Testis (tissue), 3 donors: ENCODE results near the gene DDC. TPM values are rescaled to one million over a fixed set of nuclear protein-coding genes. Genes with fewer than 3 reads are reported as not detected.

ENCODE experiments used
- DNase-seq: peaks from one replicate; pipeline ENCODE4 v3.0.0-alpha.2; 2019
- H3K27ac ChIP-seq, 2 donors: fragments of 200-600 bp; sonication (generic); one replicate each; pipeline ENCODE4 v1.5.1; 2019
- H3K27me3 ChIP-seq: fragments of 200-600 bp; sonication (generic); one replicate; pipeline ENCODE4 v1.5.1; 2019
- H3K36me3 ChIP-seq: fragments of 200-600 bp; sonication (generic); one replicate; pipeline ENCODE4 v1.5.1; 2017; ENCODE audit warnings: low read depth; ENCODE audit errors: missing control alignments
- H3K4me1 ChIP-seq: fragments of 200-600 bp; sonication (generic); one replicate; pipeline ENCODE4 v1.5.1; 2019
- H3K4me3 ChIP-seq, 2 donors: fragments of 200-600 bp; sonication (generic); one replicate each; pipeline ENCODE4 v1.5.1; 2017 to 2019
- H3K9me3 ChIP-seq: fragments of 200-600 bp; sonication (generic); one replicate; pipeline ENCODE4 v1.5.1; 2017
- CTCF ChIP-seq, 3 experiments: fragments of 450-650 bp in 2 of 3; fragments of 200-600 bp in 1 of 3; sonication (generic) in 1 of 3; IDR thresholded peaks; one replicate each; pipeline ENCODE4 v1.5.1; 2016 to 2019; ENCODE audit warnings: antibody characterized with exemption in 3 of 3, mild to moderate bottlenecking in 2 of 3, moderate library complexity in 1 of 3
- POLR2A ChIP-seq: fragments of 450-650 bp; IDR thresholded peaks from one replicate; pipeline ENCODE4 v1.6.1; 2017; ENCODE audit warnings: antibody characterized with exemption, mild to moderate bottlenecking, moderate library complexity
- WGBS, 2 donors: methylation state at CpG; one replicate each; pipeline ENCODE4 v1.1.5; 2018; 5-methylcytosine and 5-hydroxymethylcytosine counted together
- intact Hi-C: fragments of 100-400 bp; cut with DNase I; formaldehyde crosslinking; loops from one replicate; pipeline ENCODE4 v1.15.1; 2023; ENCODE audit warnings: low total_unique reads
- polyA plus RNA-seq: library from polyadenylated mRNA; stranded (reverse); fragments of 350-450 nt; fragmentation: Illumina TruSeq; extraction: RNeasy Lipid Tissue Mini Kit (QIAGEN cat#74804); gene quantifications from one replicate; pipeline ENCODE4 v1.2.3, GENCODE V29; 2014; ENCODE audit warnings: low read depth, low replicate concordance; ENCODE audit not compliant: insufficient read depth
- small RNA-seq, 2 donors: library from RNA; depleted of rRNA; stranded (forward); fragments of <200 nt; gene quantifications; one replicate each; pipeline ENCODE3, GENCODE V24; 2016
- total RNA-seq, 2 donors: library from RNA; depleted of rRNA; stranded (reverse); fragments of >200 nt; gene quantifications; one replicate each; pipeline ENCODE4 v1.2.3, GENCODE V29; 2016

Gene DDC
- total and polyA plus RNA-seq, 3 donors from 2014 or later: 1.2 to 4.1 (median 3.3) TPM

GRCh38 chr7:50413561-50413960 is 151.6 kb downstream of the DDC start:
- DNase-seq: no peak
- Histone ChIP-seq H3K4me1 (no peaks in the 10 kb centered on the region), H3K27me3 (no peaks in the 10 kb centered on the region), H3K4me3 (no peak overlapping the region), H3K36me3 (no peaks in the 10 kb centered on the region), H3K9me3 (no peaks in the 10 kb centered on the region), H3K27ac (no peak overlapping the region)
- TF ChIP-seq POLR2A: no peak
- no peak for TF ChIP-seq CTCF (IDR thresholded peaks at IDR 0.05)
- WGBS, 2 donors: 86 to 89% methylated on average over 7 of the region's 7 CpGs
- intact Hi-C loops: no loop called here

GRCh38 chr7:50412973-50413372 is 152.2 kb downstream of the DDC start:
- WGBS, 2 donors: 55 to 66% methylated on average over 4 of the region's 4 CpGs
- no peak for TF ChIP-seq POLR2A
- no peak for TF ChIP-seq CTCF (IDR thresholded peaks at IDR 0.05)
- Histone ChIP-seq H3K27ac (no peak overlapping the region), H3K4me1 (no peaks in the 10 kb centered on the region), H3K27me3 (no peaks in the 10 kb centered on the region), H3K36me3 (no peaks in the 10 kb centered on the region), H3K4me3 (no peak overlapping the region), H3K9me3 (no peaks in the 10 kb centered on the region)
- no peak for DNase-seq
- intact Hi-C loops: no loop called here

GRCh38 chr7:50411332-50411731 is 153.9 kb downstream of the DDC start:
- no peak for TF ChIP-seq CTCF (IDR thresholded peaks at IDR 0.05)
- no peak for TF ChIP-seq POLR2A
- DNase-seq: no peak
- H3K4me3 ChIP-seq: no peak overlapping the region
- no peak overlapping the region for H3K27ac ChIP-seq
- H3K9me3 ChIP-seq: no peaks in the 10 kb centered on the region
- WGBS, 2 donors: 83 to 86% methylated on average over 6 of the region's 6 CpGs
- no peaks in the 10 kb centered on the region for H3K27me3 ChIP-seq
- H3K4me1 ChIP-seq: no peaks in the 10 kb centered on the region
- no peaks in the 10 kb centered on the region for H3K36me3 ChIP-seq
- intact Hi-C loops: no loop called here

- Histone ChIP-seq H3K27ac (no peak overlapping the region), H3K4me1 (no peaks in the 10 kb centered on the region), H3K4me3 (no peak overlapping the region), H3K27me3 (no peaks in the 10 kb centered on the region), H3K36me3 (no peaks in the 10 kb centered on the region), H3K9me3 (no peaks in the 10 kb centered on the region)
- WGBS, 2 donors: 92 to 94% methylated on average over 17 of the region's 17 CpGs
- intact Hi-C loops: no loop called here
- no peak for TF ChIP-seq POLR2A
- no peak for TF ChIP-seq CTCF (IDR thresholded peaks at IDR 0.05)
- no peak for DNase-seq
Observed at GRCh38 chr7:50409856-50410745, 155.1 kb downstream of the DDC start.

Small RNAs within 50 kb of the gene (small RNA-seq; reads per million reads assigned to genes)
- gene RNU6-1091P: 0 reads per million in 2 donors

Other genes starting within 250 kb of the DDC start
- gene FIGNL1, start 115.1 kb downstream of the DDC start, total RNA-seq: 10 to 100 TPM; 19.1 to 20.9 TPM
- gene FIGNL1, start 115.1 kb downstream of the DDC start, polyA plus RNA-seq: 10.4 TPM
- 10 to 100 TPM; 57.7 to 81.9 TPM for gene GRB10, start 217.5 kb upstream of the DDC start, total RNA-seq
- gene GRB10, start 217.5 kb upstream of the DDC start, polyA plus RNA-seq: 54.0 TPM